GM06990 (cell line): Measurements from ENCODE around the gene PBX3.

Source experiments
- DNase-seq: peaks from one replicate; pipeline ENCODE4 v3.0.0-alpha.2; 2011; ENCODE audit not compliant: insufficient read length; ENCODE audit errors: extremely low read depth
- H3K27me3 ChIP-seq: replicated peaks from 2 replicates; pipeline ENCODE4 v1.6.0; 2011; ENCODE audit warnings: low read length; ENCODE audit not compliant: control insufficient read depth, insufficient read depth
- H3K36me3 ChIP-seq: 2 replicates; pipeline ENCODE4 v1.5.1; 2011; ENCODE audit warnings: low read length; ENCODE audit not compliant: control insufficient read depth, insufficient read depth
- H3K4me3 ChIP-seq: replicated peaks from 2 replicates; pipeline ENCODE4 v1.5.1; 2011; ENCODE audit warnings: low read depth, mild to moderate bottlenecking, control low read depth, low read length
- TF ChIP-seq, protein P1 (sequence below): IDR thresholded peaks from 2 replicates; pipeline ENCODE4 v1.5.1; 2011; ENCODE audit warnings: low read length, control low read depth, mild to moderate bottlenecking, inconsistent platforms; ENCODE audit not compliant: insufficient read depth, poor library complexity, severe bottlenecking

The PBX3 gene

DNA sequence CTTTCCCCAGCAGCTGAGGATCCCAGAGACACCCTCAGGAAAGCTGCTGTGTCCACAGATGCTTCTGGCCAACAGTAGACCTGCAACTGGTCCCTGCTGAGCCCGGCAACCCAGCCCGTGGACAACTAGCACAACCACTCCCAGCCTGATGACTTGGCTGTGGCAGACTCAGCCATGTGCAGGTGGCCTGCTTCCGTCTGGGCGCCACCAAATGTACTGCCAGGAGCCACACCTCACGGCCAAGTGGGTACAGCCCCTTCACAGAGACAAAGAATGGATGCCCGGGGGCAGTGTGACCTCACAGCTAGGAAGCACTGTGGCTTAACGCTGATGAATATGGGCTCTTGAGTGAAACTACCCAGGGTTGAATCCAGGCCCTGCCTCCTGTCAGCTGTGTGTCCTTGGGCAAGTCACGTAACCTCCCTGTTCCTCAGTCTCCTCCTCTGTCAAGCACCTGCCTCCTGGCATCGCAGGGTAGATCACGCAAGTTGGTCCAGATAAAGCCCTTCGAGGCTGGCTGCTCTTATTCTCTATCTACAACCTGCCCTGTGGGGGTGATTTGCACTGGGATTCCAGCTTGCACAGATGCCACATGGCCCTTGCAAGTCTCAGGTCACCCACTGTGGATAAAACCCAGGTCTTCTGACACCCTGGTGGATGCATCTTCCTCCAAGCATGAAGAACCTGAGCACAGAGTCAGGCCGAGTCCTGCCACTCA lies 225.0 kb downstream of the PBX3 start:
- Histone ChIP-seq H3K36me3 (no peaks in the 10 kb centered on the region; the same call in 1 of the 2 replicates), H3K4me3 (no peak overlapping the region), H3K27me3 (no peaks in the 10 kb centered on the region)
- TF ChIP-seq, protein P1, sequence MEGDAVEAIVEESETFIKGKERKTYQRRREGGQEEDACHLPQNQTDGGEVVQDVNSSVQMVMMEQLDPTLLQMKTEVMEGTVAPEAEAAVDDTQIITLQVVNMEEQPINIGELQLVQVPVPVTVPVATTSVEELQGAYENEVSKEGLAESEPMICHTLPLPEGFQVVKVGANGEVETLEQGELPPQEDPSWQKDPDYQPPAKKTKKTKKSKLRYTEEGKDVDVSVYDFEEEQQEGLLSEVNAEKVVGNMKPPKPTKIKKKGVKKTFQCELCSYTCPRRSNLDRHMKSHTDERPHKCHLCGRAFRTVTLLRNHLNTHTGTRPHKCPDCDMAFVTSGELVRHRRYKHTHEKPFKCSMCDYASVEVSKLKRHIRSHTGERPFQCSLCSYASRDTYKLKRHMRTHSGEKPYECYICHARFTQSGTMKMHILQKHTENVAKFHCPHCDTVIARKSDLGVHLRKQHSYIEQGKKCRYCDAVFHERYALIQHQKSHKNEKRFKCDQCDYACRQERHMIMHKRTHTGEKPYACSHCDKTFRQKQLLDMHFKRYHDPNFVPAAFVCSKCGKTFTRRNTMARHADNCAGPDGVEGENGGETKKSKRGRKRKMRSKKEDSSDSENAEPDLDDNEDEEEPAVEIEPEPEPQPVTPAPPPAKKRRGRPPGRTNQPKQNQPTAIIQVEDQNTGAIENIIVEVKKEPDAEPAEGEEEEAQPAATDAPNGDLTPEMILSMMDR: no peak
- no peak for DNase-seq

DNA sequence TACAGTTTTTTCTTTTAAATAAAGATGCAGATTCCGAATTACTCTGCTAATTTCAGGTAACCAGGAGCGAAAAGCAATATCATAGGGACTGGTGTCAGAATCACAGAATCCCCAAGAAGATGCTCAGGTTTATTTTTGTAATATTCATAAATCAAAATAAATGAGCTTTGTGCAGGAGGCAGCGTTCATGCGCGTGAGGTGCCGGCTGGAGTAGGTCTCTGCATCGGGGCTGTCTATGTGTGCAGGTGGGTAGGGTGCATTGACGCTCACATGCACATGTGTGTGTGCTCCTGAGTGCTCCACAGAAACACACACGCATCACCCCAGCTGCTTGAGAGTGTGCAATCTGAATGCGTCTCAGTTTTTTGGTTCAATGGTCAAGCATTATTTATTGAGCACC lies 226.4 kb downstream of the PBX3 start:
- no peak for DNase-seq
- Histone ChIP-seq H3K4me3 (no peak overlapping the region), H3K27me3 (no peaks in the 10 kb centered on the region), H3K36me3 (no peaks in the 10 kb centered on the region)
- TF ChIP-seq, protein P1: no peak

- TF ChIP-seq, protein P1: no peak
- H3K36me3 ChIP-seq: no peaks in the 10 kb centered on the region
- H3K27me3 ChIP-seq: no peaks in the 10 kb centered on the region
- H3K4me3 ChIP-seq: no peak overlapping the region
- DNase-seq: no peak
These were observed 227.5 kb downstream of the PBX3 start for GRCh38 chr9:125974705-125975104.

- no peaks in the 10 kb centered on the region for H3K36me3 ChIP-seq
- DNase-seq: no peak
- H3K4me3 ChIP-seq: no peak overlapping the region
- no peaks in the 10 kb centered on the region for H3K27me3 ChIP-seq
- TF ChIP-seq, protein P1: no peak
These were observed 230.1 kb downstream of the PBX3 start for GRCh38 chr9:125977223-125977622.

DNA sequence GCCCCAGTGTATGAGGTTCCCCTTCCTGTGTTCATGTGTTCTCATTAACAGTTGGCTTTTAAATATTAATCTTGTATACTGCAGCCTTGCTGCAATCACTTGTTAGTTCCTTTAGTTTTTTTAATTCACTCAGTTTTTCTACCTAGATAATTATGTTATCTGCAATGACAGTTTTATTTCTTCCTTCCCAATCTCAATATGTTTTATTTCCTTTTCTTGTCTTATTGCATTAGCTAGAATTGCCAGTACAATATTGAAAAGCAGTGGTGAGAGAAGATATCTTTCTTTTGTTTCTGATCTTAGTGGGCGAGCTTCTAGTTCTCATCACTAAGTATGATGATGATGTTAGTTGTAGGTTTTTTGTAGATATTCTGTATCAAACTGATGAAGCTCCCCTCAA lies 232.2 kb downstream of the PBX3 start:
- no peaks in the 10 kb centered on the region for H3K27me3 ChIP-seq
- H3K36me3 ChIP-seq: no peaks in the 10 kb centered on the region
- DNase-seq: no peak
- no peak overlapping the region for H3K4me3 ChIP-seq
- TF ChIP-seq, protein P1: no peak

- Histone ChIP-seq H3K4me3 (no peak overlapping the region), H3K27me3 (no peaks in the 10 kb centered on the region), H3K36me3 (no peaks in the 10 kb centered on the region)
- no peak for DNase-seq
- TF ChIP-seq, protein P1: no peak
These were observed 235.7 kb downstream of the PBX3 start for GRCh38 chr9:125982798-125983406.
